Muscle layer of duodenum (tissue), 2 donors: ENCODE data around the gene SMARCA2.
A peak's percentile ranks its signal among the peaks of the same experiment; 100 is the strongest.

Experiments used
- H3K27ac ChIP-seq: one replicate; pipeline ENCODE4 v1.7.0; 2013; ENCODE audit warnings: mild to moderate bottlenecking, low read length
- H3K27me3 ChIP-seq: one replicate; pipeline ENCODE4 v1.7.0; 2013; ENCODE audit warnings: low read depth, mild to moderate bottlenecking, control low read depth, low read length
- H3K36me3 ChIP-seq, 2 donors: one replicate each; pipeline ENCODE4 v1.7.0; 2013; ENCODE audit warnings: low read length in 2 of 2, control low read depth in 1 of 2, mild to moderate bottlenecking in 1 of 2; ENCODE audit not compliant: insufficient read depth in 2 of 2, control insufficient read depth in 1 of 2
- H3K4me1 ChIP-seq, 2 donors: one replicate each; pipeline ENCODE4 v1.7.0; 2013; ENCODE audit warnings: low read length in 2 of 2, mild to moderate bottlenecking in 2 of 2, control low read depth in 1 of 2, moderate library complexity in 1 of 2; ENCODE audit not compliant: insufficient read depth in 2 of 2, control insufficient read depth in 1 of 2
- H3K4me3 ChIP-seq, 2 donors: one replicate each; pipeline ENCODE4 v1.7.0; 2013; ENCODE audit warnings: low read length in 2 of 2, low read depth in 1 of 2, mild to moderate bottlenecking in 1 of 2
- H3K9me3 ChIP-seq, 2 donors: one replicate each; pipeline ENCODE4 v1.7.0; 2013; ENCODE audit warnings: low read length in 2 of 2, control low read depth in 1 of 2, mild to moderate bottlenecking in 1 of 2; ENCODE audit not compliant: control insufficient read depth in 1 of 2
- donor health status: healthy.

Gene SMARCA2

DNA sequence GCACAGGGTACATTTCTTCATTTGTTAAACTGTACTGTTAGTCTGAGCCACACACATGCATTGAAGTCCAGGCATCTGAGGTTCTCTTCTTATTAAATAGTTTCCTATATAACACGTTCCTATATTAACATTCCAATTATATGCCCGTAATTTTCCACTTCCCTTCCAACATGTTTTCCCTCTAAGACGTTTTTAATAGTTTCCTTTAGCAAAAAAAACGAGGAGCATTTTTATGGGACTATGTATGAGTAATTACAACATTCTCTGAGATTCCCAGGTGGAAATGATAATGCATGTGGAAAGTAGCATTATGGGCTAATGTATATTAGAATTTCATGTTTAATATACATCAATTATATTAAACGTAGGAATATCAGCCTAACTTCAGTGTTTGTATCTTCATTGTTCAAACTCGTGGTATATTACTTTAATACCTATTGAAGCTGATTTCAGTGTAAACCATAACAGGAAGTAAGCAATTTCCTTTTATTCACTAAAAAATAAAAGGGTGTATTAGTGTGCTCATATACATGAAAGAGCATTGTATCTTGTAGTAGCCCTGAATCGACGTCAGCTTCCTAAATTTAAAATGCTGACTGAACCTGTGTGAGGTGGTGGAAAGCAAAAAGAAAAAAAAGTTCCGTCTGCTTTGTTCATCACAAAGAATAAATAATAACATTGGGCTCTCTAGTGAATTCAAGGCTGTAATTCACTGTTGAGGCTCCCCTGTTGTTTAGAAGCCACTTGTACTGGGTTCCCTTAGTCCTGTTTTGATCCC is 11.3 kb downstream of the SMARCA2 start:
- no peak overlapping the region for H3K4me3 ChIP-seq
- H3K27me3 ChIP-seq = no peaks in the 10 kb centered on the region
- H3K4me1 ChIP-seq = peaks cover 32 to 38% of the 10 kb centered on the region in 2 donors
- peak overlapping the region; percentile 3 for H3K27ac ChIP-seq
- no peaks in the 10 kb centered on the region for H3K9me3 ChIP-seq
- no peaks in the 10 kb centered on the region for H3K36me3 ChIP-seq

DNA sequence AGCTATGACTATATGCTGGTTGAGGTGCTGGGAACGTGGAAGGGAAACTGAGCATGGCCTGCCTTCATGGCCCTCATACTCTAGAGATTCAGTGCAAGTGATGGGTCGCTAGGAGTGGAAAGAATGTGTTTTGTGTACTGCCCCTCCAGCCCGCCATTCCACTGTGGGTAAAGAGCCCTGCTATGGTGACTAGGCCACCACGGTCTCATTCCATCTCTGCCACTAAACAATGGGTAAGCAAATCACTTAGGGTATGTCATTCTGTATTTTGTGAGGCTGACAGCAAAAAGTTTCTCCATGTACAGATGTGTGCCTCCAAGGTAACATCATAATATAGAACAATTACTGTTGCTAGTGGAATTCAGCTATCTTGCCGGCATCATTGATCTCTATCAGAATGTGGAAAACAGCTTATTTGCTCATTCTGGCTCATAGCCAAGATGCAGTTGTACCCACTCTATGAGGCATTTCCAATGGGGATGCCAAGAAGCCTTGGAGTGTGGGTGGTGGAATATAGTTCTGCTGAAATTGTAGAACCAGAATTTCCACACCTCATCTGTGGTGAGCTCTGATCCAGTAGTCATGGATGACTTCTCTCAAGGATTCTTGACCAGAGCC is 12.5 kb downstream of the SMARCA2 start:
- H3K36me3 ChIP-seq = peaks cover under 1 to 1% of the 10 kb centered on the region in 2 donors
- no peaks in the 10 kb centered on the region for H3K27me3 ChIP-seq
- no peak overlapping the region for H3K4me3 ChIP-seq
- no peak overlapping the region for H3K27ac ChIP-seq
- peaks cover 31 to 44% of the 10 kb centered on the region in 2 donors for H3K4me1 ChIP-seq
- H3K9me3 ChIP-seq = no peaks in the 10 kb centered on the region

GRCh38 chr9:2028888-2029287 is 13.7 kb downstream of the SMARCA2 start:
- H3K4me1 ChIP-seq = peaks cover 19 to 32% of the 10 kb centered on the region in 2 donors

DNA sequence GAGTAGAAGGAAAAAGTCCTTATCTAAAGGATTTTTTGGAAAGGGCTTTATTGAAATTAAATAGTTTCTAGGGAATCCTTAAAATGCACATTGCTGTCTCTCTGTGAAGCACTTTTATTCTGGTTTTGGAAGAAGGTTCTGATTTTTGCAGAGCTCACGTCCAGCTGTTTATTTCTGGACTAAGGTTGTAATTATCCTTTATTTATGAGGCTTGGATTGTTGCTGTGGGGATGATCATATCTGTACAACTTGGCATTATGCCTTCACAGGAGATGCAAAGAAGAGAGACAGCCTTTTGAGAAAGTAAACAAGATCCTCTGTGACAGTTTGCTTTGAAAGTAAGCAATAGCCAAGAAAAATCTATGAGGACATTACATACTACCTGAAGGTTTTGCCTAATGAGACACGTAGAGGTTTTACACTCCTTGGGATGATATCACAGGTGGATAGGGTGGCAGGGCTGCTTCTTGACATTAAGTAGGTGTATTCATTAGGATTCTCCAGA is 14.6 kb downstream of the SMARCA2 start:
- H3K36me3 ChIP-seq = peaks cover 17 to 22% of the 10 kb centered on the region in 2 donors
- H3K4me1 ChIP-seq = peaks cover 12 to 23% of the 10 kb centered on the region in 2 donors
- no peak overlapping the region for H3K4me3 ChIP-seq
- H3K27me3 ChIP-seq = no peaks in the 10 kb centered on the region
- H3K9me3 ChIP-seq = no peaks in the 10 kb centered on the region
- no peak overlapping the region for H3K27ac ChIP-seq

More at GRCh38 chr9:2028888-2029287, 13.7 kb downstream of the SMARCA2 start:
- Histone ChIP-seq H3K9me3 (no peaks in the 10 kb centered on the region), H3K27ac (no peak overlapping the region), H3K36me3 (peaks cover 13% of the 10 kb centered on the region in 2 donors), H3K4me3 (no peak overlapping the region), H3K27me3 (no peaks in the 10 kb centered on the region)

DNA sequence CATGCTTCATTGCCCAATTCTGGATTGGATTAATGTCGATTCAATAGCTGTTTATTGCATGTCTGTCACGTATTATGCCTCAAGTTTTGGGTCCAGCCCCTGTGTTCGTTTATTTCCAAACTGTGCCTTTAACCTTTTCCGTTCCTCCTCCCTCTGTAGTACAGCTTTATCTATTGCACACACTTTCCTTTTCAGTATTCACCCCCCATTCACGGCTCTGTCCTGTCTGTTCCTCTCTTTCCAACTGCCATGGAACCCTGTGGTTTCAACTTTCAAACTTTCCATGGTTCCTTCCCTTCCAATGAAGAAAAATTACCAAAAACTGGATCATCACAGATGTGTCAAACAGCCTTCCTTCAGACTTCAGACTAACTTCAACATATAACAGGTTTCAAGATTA is 17.1 kb downstream of the SMARCA2 start:
- no peaks in the 10 kb centered on the region for H3K27me3 ChIP-seq
- H3K9me3 ChIP-seq = no peaks in the 10 kb centered on the region
- H3K4me3 ChIP-seq = no peak overlapping the region
- peaks cover 0 to 19% of the 10 kb centered on the region in 2 donors for H3K4me1 ChIP-seq
- peaks cover 18 to 22% of the 10 kb centered on the region in 2 donors for H3K36me3 ChIP-seq
- H3K27ac ChIP-seq = no peak overlapping the region

DNA sequence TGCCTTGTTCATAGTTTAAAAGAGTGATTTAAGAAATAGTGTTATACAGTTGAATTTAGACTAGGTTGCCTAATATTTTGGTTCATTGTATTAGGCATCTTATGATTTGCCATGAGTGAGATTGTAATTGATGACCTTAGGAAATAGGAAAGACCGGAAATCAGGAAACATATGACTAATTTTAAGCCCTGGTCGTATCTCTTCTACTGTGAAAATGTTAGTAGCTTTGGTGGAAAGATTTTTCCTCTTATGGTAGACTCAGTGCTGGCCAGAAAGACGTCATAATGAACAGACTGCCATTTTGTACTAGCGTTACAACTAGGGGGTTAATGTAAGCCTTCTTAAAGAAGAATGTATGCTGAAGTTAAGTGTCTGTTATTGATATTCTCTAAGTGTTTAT is 21.7 kb downstream of the SMARCA2 start:
- H3K9me3 ChIP-seq = no peaks in the 10 kb centered on the region
- no peak overlapping the region for H3K4me3 ChIP-seq
- no peaks in the 10 kb centered on the region for H3K27me3 ChIP-seq
- H3K36me3 ChIP-seq = peaks cover 32 to 46% of the 10 kb centered on the region in 2 donors
- H3K27ac ChIP-seq = no peak overlapping the region
- H3K4me1 ChIP-seq = peaks cover 0 to 6% of the 10 kb centered on the region in 2 donors

GRCh38 chr9:2039294-2040180 is 24.4 kb downstream of the SMARCA2 start:
- Histone ChIP-seq H3K4me3 (no peak overlapping the region), H3K27ac (no peak overlapping the region), H3K4me1 (peaks cover 0 to 4% of the 10 kb centered on the region in 2 donors), H3K36me3 (peaks cover 20 to 28% of the 10 kb centered on the region in 2 donors), H3K9me3 (no peaks in the 10 kb centered on the region), H3K27me3 (no peaks in the 10 kb centered on the region)

- H3K4me1 ChIP-seq = peaks cover 0 to 4% of the 10 kb centered on the region in 2 donors
- H3K27ac ChIP-seq = no peak overlapping the region
- no peaks in the 10 kb centered on the region for H3K27me3 ChIP-seq
- peaks cover 24 to 26% of the 10 kb centered on the region in 2 donors for H3K36me3 ChIP-seq
- no peaks in the 10 kb centered on the region for H3K9me3 ChIP-seq
- no peak overlapping the region for H3K4me3 ChIP-seq
Measured at GRCh38 chr9:2040828-2041227, 25.7 kb downstream of the SMARCA2 start.

- H3K4me1 ChIP-seq = peaks cover 0 to 4% of the 10 kb centered on the region in 2 donors
- no peaks in the 10 kb centered on the region for H3K9me3 ChIP-seq
- H3K27ac ChIP-seq = no peak overlapping the region
- H3K4me3 ChIP-seq = no peak overlapping the region
- H3K36me3 ChIP-seq = peaks cover 24 to 26% of the 10 kb centered on the region in 2 donors
- H3K27me3 ChIP-seq = no peaks in the 10 kb centered on the region
Measured at GRCh38 chr9:2041736-2042135, 26.6 kb downstream of the SMARCA2 start.

DNA sequence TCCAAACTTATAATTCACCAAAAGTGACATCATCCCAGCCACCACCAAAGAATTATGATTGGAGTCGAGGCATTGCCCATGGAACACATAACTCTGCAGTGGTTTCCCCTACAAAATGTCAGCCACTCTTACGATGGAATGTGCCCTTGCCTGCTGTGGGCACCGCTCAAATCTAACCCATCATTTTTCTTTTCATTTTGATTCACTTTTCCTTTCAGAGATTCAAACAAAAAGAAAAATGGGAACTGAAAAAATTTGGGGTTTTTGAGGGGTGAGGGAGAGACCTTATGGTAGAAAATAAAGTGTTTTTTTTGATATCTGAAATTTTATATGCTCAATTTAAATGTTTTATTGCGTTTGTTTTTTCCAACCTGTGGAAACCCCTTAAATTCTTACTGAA is 28.1 kb downstream of the SMARCA2 start:
- no peak overlapping the region for H3K4me3 ChIP-seq
- H3K4me1 ChIP-seq = peaks cover 0 to 4% of the 10 kb centered on the region in 2 donors
- no peaks in the 10 kb centered on the region for H3K27me3 ChIP-seq
- peaks cover 24 to 26% of the 10 kb centered on the region in 2 donors for H3K36me3 ChIP-seq
- no peaks in the 10 kb centered on the region for H3K9me3 ChIP-seq
- no peak overlapping the region for H3K27ac ChIP-seq
